ENCODE measurements around the gene CCNH. TPM values are rescaled to one million over a fixed set of nuclear protein-coding genes. Genes with fewer than 3 reads are reported as not detected.

The CCNH gene
- total RNA-seq, 1 experiment from 2014 or later, result 38.3 TPM

DNA sequence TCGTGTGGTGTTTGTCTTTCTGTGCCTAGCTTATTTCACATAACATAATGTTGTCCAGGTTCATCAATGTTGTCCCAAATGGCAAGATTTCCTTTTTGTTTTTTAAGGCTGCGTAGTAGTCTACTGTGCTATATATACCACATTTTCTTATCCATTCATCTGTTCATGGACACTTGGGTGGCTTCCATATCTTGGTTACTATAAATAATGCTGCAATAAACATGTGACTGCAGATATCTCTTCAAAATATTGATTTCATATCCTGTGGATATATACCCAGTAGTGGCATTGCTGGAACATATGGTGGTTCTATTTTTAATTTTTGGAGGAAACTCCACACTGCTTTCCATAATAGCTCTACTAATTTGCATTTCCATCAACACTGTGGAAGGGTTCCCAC, 25.5 kb upstream of the CCNH start:
- H2BK20ac ChIP-seq (ENCODE audit: low read depth, low read length, poor library complexity, severe bottlenecking), result no peak overlapping the region
- no peaks in the 10 kb centered on the region for H4K20me1 ChIP-seq (ENCODE audit: control insufficient read depth, insufficient read depth, insufficient read length)
- H3K9me3 Mint-ChIP-seq, result peaks cover 4 to 6% of the 10 kb centered on the region in 2 experiments; a peak in 2 of 5 replicates
- H3K4me3 Mint-ChIP-seq, result no peak overlapping the region
- no peak overlapping the region for H3K56ac ChIP-seq (ENCODE audit: insufficient read length, low read depth, low read length)
- H2BK12ac ChIP-seq (ENCODE audit: insufficient read length, low read depth, low read length), result no peak overlapping the region
- H3K4me1 ChIP-seq (ENCODE audit: insufficient read depth, low read length), result no peaks in the 10 kb centered on the region
- H2AK5ac ChIP-seq (ENCODE audit: insufficient read length, low read length), result no peak overlapping the region
- no peak overlapping the region for H3K27ac Mint-ChIP-seq
- DNase-seq, result no peak
- no peak overlapping the region for H4K91ac ChIP-seq (ENCODE audit: insufficient read length, low read depth, low read length)
- no peaks in the 10 kb centered on the region for H3K9me3 ChIP-seq (ENCODE audit: control insufficient read depth, low read depth, low read length)
- no CpG with 5 or more reads among the region's 2 CpGs for WGBS (ENCODE audit: extremely low coverage, insufficient read length, low lambda C conversion rate)
- H2BK15ac ChIP-seq (ENCODE audit: low read depth, low read length), result no peak overlapping the region
- no peaks in the 10 kb centered on the region for H3K4me1 Mint-ChIP-seq
- H2BK120ac ChIP-seq (ENCODE audit: low read depth, low read length, poor library complexity, severe bottlenecking), result no peak overlapping the region
- no peaks in the 10 kb centered on the region for H3K23me2 ChIP-seq (ENCODE audit: insufficient read length, low read depth, low read length, poor library complexity, severe bottlenecking)
- no peak overlapping the region for H3K23ac ChIP-seq (ENCODE audit: insufficient read length, low read depth, low read length)
- TF ChIP-seq, protein P1, sequence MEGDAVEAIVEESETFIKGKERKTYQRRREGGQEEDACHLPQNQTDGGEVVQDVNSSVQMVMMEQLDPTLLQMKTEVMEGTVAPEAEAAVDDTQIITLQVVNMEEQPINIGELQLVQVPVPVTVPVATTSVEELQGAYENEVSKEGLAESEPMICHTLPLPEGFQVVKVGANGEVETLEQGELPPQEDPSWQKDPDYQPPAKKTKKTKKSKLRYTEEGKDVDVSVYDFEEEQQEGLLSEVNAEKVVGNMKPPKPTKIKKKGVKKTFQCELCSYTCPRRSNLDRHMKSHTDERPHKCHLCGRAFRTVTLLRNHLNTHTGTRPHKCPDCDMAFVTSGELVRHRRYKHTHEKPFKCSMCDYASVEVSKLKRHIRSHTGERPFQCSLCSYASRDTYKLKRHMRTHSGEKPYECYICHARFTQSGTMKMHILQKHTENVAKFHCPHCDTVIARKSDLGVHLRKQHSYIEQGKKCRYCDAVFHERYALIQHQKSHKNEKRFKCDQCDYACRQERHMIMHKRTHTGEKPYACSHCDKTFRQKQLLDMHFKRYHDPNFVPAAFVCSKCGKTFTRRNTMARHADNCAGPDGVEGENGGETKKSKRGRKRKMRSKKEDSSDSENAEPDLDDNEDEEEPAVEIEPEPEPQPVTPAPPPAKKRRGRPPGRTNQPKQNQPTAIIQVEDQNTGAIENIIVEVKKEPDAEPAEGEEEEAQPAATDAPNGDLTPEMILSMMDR (conservative IDR thresholded peaks at IDR 0.05), result no peak
- H3K27me3 Mint-ChIP-seq (ENCODE audit: low read depth), result no peaks in the 10 kb centered on the region
- no peak overlapping the region for H3K4ac ChIP-seq (ENCODE audit: low read depth, low read length)
- H3K27ac ChIP-seq (ENCODE audit: insufficient read length, low read depth, low read length), result no peak overlapping the region
- H3K79me2 ChIP-seq (ENCODE audit: insufficient read depth, low read length), result no peaks in the 10 kb centered on the region
- no peak overlapping the region for H3K18ac ChIP-seq (ENCODE audit: insufficient read length, low read depth, low read length)
- H4K8ac ChIP-seq (replicated peaks; ENCODE audit: insufficient read length, low read depth, low read length), result no peak overlapping the region
- no peak overlapping the region for H4K5ac ChIP-seq (ENCODE audit: insufficient read length, low read depth, low read length)
- no peak overlapping the region for H3K9ac ChIP-seq (ENCODE audit: extremely low read depth, insufficient read length, low read length)
- no peaks in the 10 kb centered on the region; a peak in 1 of 7 replicates for H3K36me3 Mint-ChIP-seq (ENCODE audit: insufficient read depth in 1 of 3, low read depth in 3 of 3)
- H3K4me2 ChIP-seq (ENCODE audit: insufficient read depth, insufficient read length, low read length), result no peak overlapping the region
- H3T11ph ChIP-seq (ENCODE audit: low read length), result no peak overlapping the region
- H3K27me3 ChIP-seq (ENCODE audit: insufficient read depth, low read length), result no peaks in the 10 kb centered on the region
- no peak overlapping the region for H2BK5ac ChIP-seq (ENCODE audit: insufficient read length, low read length)
- no peak overlapping the region for H3K14ac ChIP-seq (ENCODE audit: insufficient read depth, low read length)
- H3K79me1 ChIP-seq (ENCODE audit: insufficient read depth, low read depth, low read length, poor library complexity, severe bottlenecking), result no peaks in the 10 kb centered on the region
- no peak overlapping the region for H2AFZ ChIP-seq (ENCODE audit: low read length)

Measured in H9 (cell line).